SK-N-SH (cell line): ENCODE measurements around the gene ABCB9. TPM values are rescaled to one million over a fixed set of nuclear protein-coding genes. Genes with fewer than 3 reads are reported as not detected.
A peak's percentile ranks its signal among the peaks of the same experiment; 100 is the strongest.

Experiments
- CTCF ChIA-PET: fragments of 300-600, 350-600 bp; formaldehyde crosslinking; extraction: SDS; loops from one replicate; lab custom pipeline; 2021; lab: Yijun Ruan, JAX
- POLR2A ChIA-PET: fragments of 350-600 bp; sonication (Branson Sonifier 250); formaldehyde crosslinking; extraction: SDS; loops from one replicate; lab custom pipeline; 2020; ENCODE audit warnings: antibody characterized with exemption, inconsistent platforms; lab: Yijun Ruan, JAX
- DNase-seq: peaks from one replicate; pipeline ENCODE4 v3.0.0; 2012
- H2AFZ ChIP-seq: fragments of 200-600 bp; sonication (generic); 2 replicates; pipeline ENCODE4 v1.8.1; 2016; ENCODE audit warnings: antibody characterized with exemption, mild to moderate bottlenecking, low read depth
- H3F3A ChIP-seq: fragments of 200-600 bp; sonication (generic); replicated peaks from 2 replicates; pipeline ENCODE3; 2016; ENCODE audit warnings: antibody characterized with exemption, mild to moderate bottlenecking; ENCODE audit not compliant: insufficient read depth
- H3K27ac ChIP-seq, 2 experiments: fragments of 200-500 bp in 1 of 2; fragments of 200-600 bp in 1 of 2; sonication (Bioruptor generic) in 1 of 2; sonication (generic), shearing (Covaris generic) in 1 of 2; 2 replicates each; pipeline versions ENCODE4 v1.5.1 to v1.6.1; 2014 to 2016; ENCODE audit warnings: low read depth in 2 of 2, inconsistent platforms in 1 of 2, low read length in 1 of 2, mild to moderate bottlenecking in 1 of 2, mixed read lengths in 1 of 2
- H3K27me3 ChIP-seq: fragments of 200-600 bp; sonication (generic), shearing (Covaris generic); 2 replicates; pipeline ENCODE4 v1.6.1; 2016; ENCODE audit warnings: mixed run types; ENCODE audit not compliant: insufficient read depth
- H3K36me3 ChIP-seq, 2 experiments: fragments of 200-500 bp in 1 of 2; fragments of 200-600 bp in 1 of 2; sonication (Bioruptor generic) in 1 of 2; sonication (generic) in 1 of 2; replicated peaks in 1 of 2; 2 replicates each; pipeline versions ENCODE3 to v1.5.1; 2014 to 2016; ENCODE audit warnings: low read length in 1 of 2, mild to moderate bottlenecking in 1 of 2; ENCODE audit not compliant: insufficient read depth in 2 of 2, control insufficient read depth in 1 of 2
- H3K4me1 ChIP-seq, 2 experiments: fragments of 200-500 bp in 1 of 2; fragments of 200-600 bp in 1 of 2; sonication (Bioruptor generic) in 1 of 2; sonication (generic), shearing (Covaris generic) in 1 of 2; 2 replicates each; pipeline versions ENCODE4 v1.5.1 to v1.6.1; 2014 to 2016; ENCODE audit warnings: low read depth in 1 of 2, low read length in 1 of 2, mixed run types in 1 of 2; ENCODE audit not compliant: insufficient read depth in 2 of 2, control insufficient read depth in 1 of 2
- H3K4me2 ChIP-seq: fragments of 200-600 bp; sonication (generic), shearing (Covaris generic); 2 replicates; pipeline ENCODE4 v1.6.1; 2017; ENCODE audit warnings: mixed run types
- H3K4me3 ChIP-seq, 2 experiments: fragments of 200-500 bp in 1 of 2; fragments of 200-600 bp in 1 of 2; sonication (Bioruptor generic) in 1 of 2; sonication (generic), shearing (Covaris generic) in 1 of 2; 2 replicates each; pipeline versions ENCODE4 v1.5.1 to v1.8.1; 2014 to 2016; ENCODE audit warnings: low read depth in 2 of 2, inconsistent platforms in 1 of 2, low read length in 1 of 2, mild to moderate bottlenecking in 1 of 2, mixed read lengths in 1 of 2, moderate library complexity in 1 of 2
- H3K79me2 ChIP-seq: fragments of 200-600 bp; sonication (generic); 2 replicates; pipeline ENCODE4 v1.8.1; 2017; ENCODE audit warnings: mild to moderate bottlenecking; ENCODE audit not compliant: insufficient read depth
- H3K9ac ChIP-seq: fragments of 200-600 bp; sonication (generic); 2 replicates; pipeline ENCODE4 v1.6.1; 2017; ENCODE audit warnings: mixed run types
- H3K9me2 ChIP-seq: fragments of 200-600 bp; sonication (generic); 2 replicates; pipeline ENCODE4 v1.6.1; 2017; ENCODE audit warnings: mixed run types
- H3K9me3 ChIP-seq: fragments of 200-600 bp; sonication (generic); 2 replicates; pipeline ENCODE4 v1.6.1; 2017; ENCODE audit warnings: mixed run types, mild to moderate bottlenecking, moderate library complexity
- H4K20me1 ChIP-seq: fragments of 200-600 bp; sonication (generic); 2 replicates; pipeline ENCODE4 v1.6.1; 2017; ENCODE audit warnings: mild to moderate bottlenecking, mixed run types; ENCODE audit not compliant: insufficient read depth
- CHD2 ChIP-seq: fragments of 150-350 bp; IDR thresholded peaks from 2 replicates; pipeline ENCODE4 v1.6.1; 2018; ENCODE audit warnings: low read length; ENCODE audit not compliant: partially characterized antibody
- EP300 ChIP-seq, 2 experiments: IDR thresholded peaks; 2 replicates each; pipeline versions ENCODE4 v1.4.0 to v1.6.1; 2012; ENCODE audit warnings: borderline replicate concordance in 1 of 2, low read depth in 1 of 2, low read length in 1 of 2
- FOXJ3 ChIP-seq: sonication (generic); formaldehyde crosslinking; IDR thresholded peaks from 2 replicates; pipeline ENCODE4 v1.5.1; 2020; ENCODE audit warnings: mild to moderate bottlenecking, missing genetic modification reagents
- GABPA ChIP-seq: IDR thresholded peaks from 2 replicates; pipeline ENCODE4 v1.4.0; 2012; ENCODE audit warnings: low read depth, mild to moderate bottlenecking
- GATA2 ChIP-seq: sonication (generic); formaldehyde crosslinking; IDR thresholded peaks from 2 replicates; pipeline ENCODE4 v1.5.0; 2020; ENCODE audit warnings: mild to moderate bottlenecking, missing genetic modification reagents
- JUND ChIP-seq: IDR thresholded peaks from 2 replicates; pipeline ENCODE4 v1.4.0; 2012
- MAX ChIP-seq: IDR thresholded peaks from 2 replicates; pipeline ENCODE4 v1.4.0; 2012; ENCODE audit warnings: low read depth
- MXI1 ChIP-seq: IDR thresholded peaks from 2 replicates; pipeline ENCODE4 v1.6.1; 2012; ENCODE audit warnings: mild to moderate bottlenecking, low read depth, low read length, improper control_type of control experiment
- NFIC ChIP-seq: IDR thresholded peaks from 2 replicates; pipeline ENCODE4 v1.4.0; 2012; ENCODE audit warnings: borderline replicate concordance
- POLR2AphosphoS5 ChIP-seq: IDR thresholded peaks from 2 replicates; pipeline ENCODE4 v1.6.1; 2012; ENCODE audit warnings: low read depth, low read length
- RCOR1 ChIP-seq: fragments of 150-350 bp; IDR thresholded peaks from 2 replicates; pipeline ENCODE4 v1.6.1; 2017; ENCODE audit warnings: antibody characterized with exemption, low read length
- REST ChIP-seq: IDR thresholded peaks from 2 replicates; pipeline ENCODE4 v1.6.1; 2012; ENCODE audit warnings: mild to moderate bottlenecking, low read depth, low read length, moderate library complexity
- RXRA ChIP-seq: IDR thresholded peaks from 2 replicates; pipeline ENCODE4 v1.4.0; 2012; ENCODE audit warnings: low read depth, mild to moderate bottlenecking, borderline replicate concordance
- USF2 ChIP-seq: fragments of 150-350 bp; IDR thresholded peaks from 2 replicates; pipeline ENCODE4 v1.6.1; 2017; ENCODE audit warnings: antibody characterized with exemption, low read length, low read depth, borderline replicate concordance
- YY1 ChIP-seq: IDR thresholded peaks from 2 replicates; pipeline ENCODE4 v1.4.0; 2012; ENCODE audit warnings: low read depth, mild to moderate bottlenecking
- WGBS: methylation state at CpG from one replicate; pipeline ENCODE4 v1.1.6; 2017; ENCODE audit warnings: low lambda C conversion rate; 5-methylcytosine and 5-hydroxymethylcytosine counted together
- polyA plus RNA-seq, 3 experiments: library from polyadenylated mRNA; depleted of rRNA; stranded (reverse); fragments of >200 nt; gene quantifications; 2 replicates each; pipeline ENCODE4 v1.2.3, GENCODE V29; 2012
- TF ChIP-seq, protein P1 (sequence below): IDR thresholded peaks from 2 replicates; pipeline ENCODE4 v1.4.0; 2012; ENCODE audit warnings: low read depth, borderline replicate concordance
- TF ChIP-seq, protein P2 (sequence below): IDR thresholded peaks from 2 replicates; pipeline ENCODE4 v1.4.0; 2012; ENCODE audit warnings: low read depth, borderline replicate concordance
- TF ChIP-seq, protein P3 (sequence below): fragments of 200-600 bp; sonication (generic); IDR thresholded peaks from 2 replicates; pipeline ENCODE4 v1.6.1; 2017; ENCODE audit warnings: antibody characterized with exemption, mild to moderate bottlenecking, moderate library complexity
- TF ChIP-seq, protein P4 (sequence below): fragments of 150-350 bp; IDR thresholded peaks from 2 replicates; pipeline ENCODE4 v1.6.1; 2016; ENCODE audit warnings: mild to moderate bottlenecking, low read depth, low read length

Gene ABCB9
- polyA plus RNA-seq, 1 of the 3 experiments (the other 2 are of a cell fraction) = 6.2 TPM

DNA sequence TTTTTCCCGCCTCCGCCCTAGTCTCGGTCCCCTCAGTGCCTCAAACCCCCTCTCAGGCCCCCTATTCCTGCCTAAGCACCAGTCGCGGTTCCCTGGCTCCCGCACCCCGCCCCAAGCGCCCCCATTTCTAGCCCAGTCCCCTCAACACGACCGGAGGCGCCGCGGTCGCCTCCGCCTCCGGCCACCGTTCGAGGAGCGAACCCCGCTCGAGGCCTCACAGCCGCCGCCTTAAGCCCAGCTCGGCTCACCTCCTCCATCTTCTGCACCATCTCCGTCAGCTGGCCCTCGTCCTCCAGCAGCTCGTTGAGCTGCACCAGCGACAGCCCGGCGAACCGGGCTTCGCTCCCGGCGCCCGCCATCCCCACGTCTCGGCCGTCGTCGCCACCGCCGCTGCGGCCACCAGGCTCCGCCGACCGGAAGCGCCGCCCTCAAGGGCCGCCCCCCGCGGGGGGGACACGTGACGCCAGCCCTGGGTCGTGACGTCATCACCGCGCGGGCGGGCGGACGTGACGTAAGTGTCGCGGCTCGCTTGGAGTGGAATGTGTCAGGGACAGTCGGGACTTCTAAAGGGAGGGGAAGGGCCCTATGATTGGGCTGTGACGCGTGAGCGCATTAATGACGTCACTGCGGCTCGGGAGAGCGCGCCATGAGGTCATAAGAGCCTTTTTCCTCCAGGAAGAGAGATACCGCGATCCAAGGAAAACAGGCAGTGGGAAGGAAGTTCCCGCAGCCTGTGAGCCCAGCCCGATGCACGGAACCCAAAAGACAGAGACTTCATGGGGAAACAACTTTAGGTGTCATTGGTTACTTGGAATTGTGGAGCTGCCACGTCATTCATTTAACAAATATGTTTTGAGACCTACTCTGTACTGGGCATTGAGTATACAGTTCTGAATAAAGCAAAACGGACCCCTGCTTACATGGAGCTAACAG lies 70.3 kb downstream of the ABCB9 start, which contains the start of gene VPS37B:
VPS37B (minus strand) TSS at position 421 of the 933 bp plus-strand sequence; CDS start at position 359, 62 bp downstream.
- ChIA-PET POLR2A (interaction anchor here (0.5 kb wide), 1 partner anchor 109 kb away, joined by 3 read pairs; no protein-coding TSS in a partner anchor), CTCF (interaction anchor here (0.7 to 2.5 kb wide), 11 partner anchors 8 to 1722 kb away, joined by 3 to 12 read pairs (median 4); no protein-coding TSS in a partner anchor)
- peak; percentile 99 for DNase-seq
- TF ChIP-seq MAX = peak; percentile 84
- no peak for TF ChIP-seq REST
- no peak for TF ChIP-seq RXRA
- peak; percentile 56; the same call in 1 of the 2 replicates for TF ChIP-seq YY1
- peak; percentile 3 to 37; a peak in 1 of 4 replicates for TF ChIP-seq EP300 (IDR thresholded peaks at IDR 0.05; ENCODE audit: borderline replicate concordance in 1 of 2, low read depth in 1 of 2, low read length in 1 of 2)
- TF ChIP-seq MXI1 = peak; percentile 49; the same call in 1 of the 2 replicates
- no peak for TF ChIP-seq GATA2 (CRISPR knock-in tag)
- peak; percentile 58; the same call in 1 of the 2 replicates for TF ChIP-seq USF2
- TF ChIP-seq, protein P1, sequence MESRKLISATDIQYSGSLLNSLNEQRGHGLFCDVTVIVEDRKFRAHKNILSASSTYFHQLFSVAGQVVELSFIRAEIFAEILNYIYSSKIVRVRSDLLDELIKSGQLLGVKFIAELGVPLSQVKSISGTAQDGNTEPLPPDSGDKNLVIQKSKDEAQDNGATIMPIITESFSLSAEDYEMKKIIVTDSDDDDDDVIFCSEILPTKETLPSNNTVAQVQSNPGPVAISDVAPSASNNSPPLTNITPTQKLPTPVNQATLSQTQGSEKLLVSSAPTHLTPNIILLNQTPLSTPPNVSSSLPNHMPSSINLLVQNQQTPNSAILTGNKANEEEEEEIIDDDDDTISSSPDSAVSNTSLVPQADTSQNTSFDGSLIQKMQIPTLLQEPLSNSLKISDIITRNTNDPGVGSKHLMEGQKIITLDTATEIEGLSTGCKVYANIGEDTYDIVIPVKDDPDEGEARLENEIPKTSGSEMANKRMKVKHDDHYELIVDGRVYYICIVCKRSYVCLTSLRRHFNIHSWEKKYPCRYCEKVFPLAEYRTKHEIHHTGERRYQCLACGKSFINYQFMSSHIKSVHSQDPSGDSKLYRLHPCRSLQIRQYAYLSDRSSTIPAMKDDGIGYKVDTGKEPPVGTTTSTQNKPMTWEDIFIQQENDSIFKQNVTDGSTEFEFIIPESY = no peak
- TF ChIP-seq FOXJ3 = no peak
- TF ChIP-seq, protein P2, sequence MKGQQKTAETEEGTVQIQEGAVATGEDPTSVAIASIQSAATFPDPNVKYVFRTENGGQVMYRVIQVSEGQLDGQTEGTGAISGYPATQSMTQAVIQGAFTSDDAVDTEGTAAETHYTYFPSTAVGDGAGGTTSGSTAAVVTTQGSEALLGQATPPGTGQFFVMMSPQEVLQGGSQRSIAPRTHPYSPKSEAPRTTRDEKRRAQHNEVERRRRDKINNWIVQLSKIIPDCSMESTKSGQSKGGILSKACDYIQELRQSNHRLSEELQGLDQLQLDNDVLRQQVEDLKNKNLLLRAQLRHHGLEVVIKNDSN = peak; percentile 92
- TF ChIP-seq, protein P3, sequence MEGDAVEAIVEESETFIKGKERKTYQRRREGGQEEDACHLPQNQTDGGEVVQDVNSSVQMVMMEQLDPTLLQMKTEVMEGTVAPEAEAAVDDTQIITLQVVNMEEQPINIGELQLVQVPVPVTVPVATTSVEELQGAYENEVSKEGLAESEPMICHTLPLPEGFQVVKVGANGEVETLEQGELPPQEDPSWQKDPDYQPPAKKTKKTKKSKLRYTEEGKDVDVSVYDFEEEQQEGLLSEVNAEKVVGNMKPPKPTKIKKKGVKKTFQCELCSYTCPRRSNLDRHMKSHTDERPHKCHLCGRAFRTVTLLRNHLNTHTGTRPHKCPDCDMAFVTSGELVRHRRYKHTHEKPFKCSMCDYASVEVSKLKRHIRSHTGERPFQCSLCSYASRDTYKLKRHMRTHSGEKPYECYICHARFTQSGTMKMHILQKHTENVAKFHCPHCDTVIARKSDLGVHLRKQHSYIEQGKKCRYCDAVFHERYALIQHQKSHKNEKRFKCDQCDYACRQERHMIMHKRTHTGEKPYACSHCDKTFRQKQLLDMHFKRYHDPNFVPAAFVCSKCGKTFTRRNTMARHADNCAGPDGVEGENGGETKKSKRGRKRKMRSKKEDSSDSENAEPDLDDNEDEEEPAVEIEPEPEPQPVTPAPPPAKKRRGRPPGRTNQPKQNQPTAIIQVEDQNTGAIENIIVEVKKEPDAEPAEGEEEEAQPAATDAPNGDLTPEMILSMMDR = no peak
- TF ChIP-seq NFIC = no peak
- peak; percentile 80 for TF ChIP-seq GABPA
- 0 out of 2 replicates have a peak, but pooled peaks have one; percentile 15 for TF ChIP-seq RCOR1
- no peak; the same call in 1 of the 2 replicates for TF ChIP-seq JUND
- TF ChIP-seq POLR2AphosphoS5 = peak; percentile 71; the same call in 1 of the 2 replicates
- TF ChIP-seq CHD2 = peak; percentile 79
- TF ChIP-seq, protein P4, sequence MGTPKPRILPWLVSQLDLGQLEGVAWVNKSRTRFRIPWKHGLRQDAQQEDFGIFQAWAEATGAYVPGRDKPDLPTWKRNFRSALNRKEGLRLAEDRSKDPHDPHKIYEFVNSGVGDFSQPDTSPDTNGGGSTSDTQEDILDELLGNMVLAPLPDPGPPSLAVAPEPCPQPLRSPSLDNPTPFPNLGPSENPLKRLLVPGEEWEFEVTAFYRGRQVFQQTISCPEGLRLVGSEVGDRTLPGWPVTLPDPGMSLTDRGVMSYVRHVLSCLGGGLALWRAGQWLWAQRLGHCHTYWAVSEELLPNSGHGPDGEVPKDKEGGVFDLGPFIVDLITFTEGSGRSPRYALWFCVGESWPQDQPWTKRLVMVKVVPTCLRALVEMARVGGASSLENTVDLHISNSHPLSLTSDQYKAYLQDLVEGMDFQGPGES = no peak

More for the DNA sequence above, 70.3 kb downstream of the ABCB9 start, which contains the start of gene VPS37B:
- Histone ChIP-seq H3K27ac (peak within 1 kb of the TSS; percentile 47 to 52; a peak in 2 of 4 replicates), H3K27me3 (no peaks in the 10 kb centered on the region), H3K79me2 (peaks cover 46% of the 10 kb centered on the region), H3K36me3 (no peaks in the 10 kb centered on the region), H3F3A (peaks cover 24% of the 10 kb centered on the region), H3K4me1 (peaks cover 11 to 20% of the 10 kb centered on the region in 2 experiments; a peak in 3 of 4 replicates), H3K9me3 (no peaks in the 10 kb centered on the region), H3K9ac (peak within 1 kb of the TSS; percentile 95), H3K4me3 (peak within 1 kb of the TSS; percentile 80 to 81), H3K4me2 (peak within 1 kb of the TSS; percentile 97), H3K9me2 (no peaks in the 10 kb centered on the region), H2AFZ (peak within 1 kb of the TSS; percentile 66; the same call in 1 of the 2 replicates), H4K20me1 (peaks cover 28% of the 10 kb centered on the region)
- 4% methylated on average over 69 of the region's 81 CpGs for WGBS
